GM19397 (cell line): ENCODE data around the gene FAM181A.

Experiments used
- ATAC-seq: cut with Tn5 transposase; IDR thresholded peaks from one replicate; pipeline ENCODE4 v1.9.1; 2021; ENCODE audit warnings: mild to moderate bottlenecking, moderate library complexity; ENCODE audit not compliant: unreplicated experiment

FAM181A gene

GRCh38 chr14:93947282-93947681, 20.1 kb downstream of the FAM181A start:
- ATAC-seq = no peak

GRCh38 chr14:93949511-93950075, 22.4 kb downstream of the FAM181A start:
- ATAC-seq = no peak

- no peak for ATAC-seq
Observed at GRCh38 chr14:93950948-93951634, 23.9 kb downstream of the FAM181A start.

- ATAC-seq = no peak
Observed at GRCh38 chr14:93951635-93952540, 24.7 kb downstream of the FAM181A start.

- ATAC-seq = no peak
Observed at GRCh38 chr14:93952829-93953228, 25.7 kb downstream of the FAM181A start.

- no peak for ATAC-seq
Observed at GRCh38 chr14:93953263-93953662, 26.1 kb downstream of the FAM181A start.

GRCh38 chr14:93953739-93954515, 26.8 kb downstream of the FAM181A start:
- ATAC-seq = no peak

- no peak for ATAC-seq
Observed at GRCh38 chr14:93954516-93954830, 27.3 kb downstream of the FAM181A start.

GRCh38 chr14:93954900-93955849, 28.0 kb downstream of the FAM181A start:
- ATAC-seq = no peak

GRCh38 chr14:93955850-93956481, 28.8 kb downstream of the FAM181A start:
- ATAC-seq = no peak

GRCh38 chr14:93956514-93957332, 29.6 kb downstream of the FAM181A start:
- no peak for ATAC-seq

- ATAC-seq = no peak
Observed at GRCh38 chr14:93957333-93957710, 30.2 kb downstream of the FAM181A start.

- no peak for ATAC-seq
Observed at GRCh38 chr14:93957751-93958566, 30.8 kb downstream of the FAM181A start.

- ATAC-seq = no peak
Observed at GRCh38 chr14:93958567-93959238, 31.6 kb downstream of the FAM181A start.

GRCh38 chr14:93959239-93960107, 32.3 kb downstream of the FAM181A start:
- peak; percentile 73 for ATAC-seq

- ATAC-seq = no peak
Observed at GRCh38 chr14:93960108-93960475, 32.9 kb downstream of the FAM181A start.
